GM12878 (cell line): Measurements from ENCODE around the gene ZMYND19. TPM values are rescaled to one million over a fixed set of nuclear protein-coding genes. Genes with fewer than 3 reads are reported as not detected.

Source experiments
- ATF7 ChIP-seq: fragments of 450-650 bp; IDR thresholded peaks from 2 replicates; pipeline ENCODE4 v1.6.1; 2016; ENCODE audit warnings: low read depth, mild to moderate bottlenecking
- EZH2 ChIP-seq: IDR thresholded peaks from 2 replicates; pipeline ENCODE4 v1.6.1; 2012; ENCODE audit warnings: low read depth, mild to moderate bottlenecking, control low read depth, inconsistent platforms, low read length, borderline replicate concordance; ENCODE audit not compliant: control insufficient read depth
- FOS ChIP-seq: IDR thresholded peaks from 3 replicates; pipeline ENCODE4 v1.6.1; 2011; ENCODE audit warnings: borderline replicate concordance; ENCODE audit not compliant: insufficient read length; ENCODE audit errors: extremely low read depth
- FOXK2 ChIP-seq: fragments of 450-650 bp; IDR thresholded peaks from 2 replicates; pipeline ENCODE4 v1.6.1; 2017; ENCODE audit warnings: mild to moderate bottlenecking, moderate library complexity
- FOXM1 ChIP-seq: IDR thresholded peaks from 2 replicates; pipeline ENCODE4 v1.6.1; 2012; ENCODE audit warnings: low read depth, mild to moderate bottlenecking, inconsistent platforms, low read length, moderate library complexity
- HDGF ChIP-seq: fragments of 450-650 bp; IDR thresholded peaks from 2 replicates; pipeline ENCODE4 v1.6.1; 2016; ENCODE audit warnings: antibody characterized with exemption
- IRF5 ChIP-seq: fragments of 450-650 bp; IDR thresholded peaks from 2 replicates; pipeline ENCODE4 v1.6.1; 2017; ENCODE audit warnings: borderline replicate concordance
- JUNB ChIP-seq: IDR thresholded peaks from 2 replicates; pipeline ENCODE4 v1.6.1; 2016; ENCODE audit warnings: antibody characterized with exemption, mild to moderate bottlenecking
- MEF2A ChIP-seq: IDR thresholded peaks from 2 replicates; pipeline ENCODE4 v1.6.1; 2011; ENCODE audit warnings: low read depth, mild to moderate bottlenecking, low read length, moderate library complexity; ENCODE audit not compliant: insufficient read depth
- MTA2 ChIP-seq: fragments of 450-650 bp; IDR thresholded peaks from 2 replicates; pipeline ENCODE4 v1.6.1; 2016; ENCODE audit warnings: low read depth, mild to moderate bottlenecking, moderate library complexity
- RCOR1 ChIP-seq: conservative IDR thresholded peaks from 2 replicates; pipeline ENCODE4 v1.6.1; 2012; ENCODE audit warnings: low read depth, low read length, improper control_type of control experiment
- ZNF207 ChIP-seq: fragments of 450-650 bp; IDR thresholded peaks from 2 replicates; pipeline ENCODE4 v1.6.1; 2014; ENCODE audit warnings: antibody characterized with exemption, mild to moderate bottlenecking, borderline replicate concordance
- ZNF274 ChIP-seq: IDR thresholded peaks from one replicate; pipeline ENCODE4 v1.8.0; 2011; ENCODE audit not compliant: insufficient read length, insufficient read depth
- polyA plus RNA-seq, 11 experiments: library from polyadenylated mRNA; depleted of rRNA in 4 of 11; unstranded in 6 of 11; stranded (reverse) in 5 of 11; fragments of >200 nt; fragmentation: Nextera tagmentation in 4 of 11; fragmentation: Illumina TruSeq in 1 of 11; extraction: Ambion mirVana in 4 of 11; extraction: Trizol in 1 of 11; gene quantifications; 1 replicate in 1 of 11; 2 replicates in 10 of 11; pipeline versions ENCODE4 v1.2.1 to v1.2.3, GENCODE V29; 2011 to 2016; ENCODE audit warnings: inconsistent platforms in 2 of 11, missing spikeins in 2 of 11, low read depth in 1 of 11
- total RNA-seq, 4 experiments: library from RNA; depleted of rRNA in 3 of 4; stranded (reverse); fragments of >200 nt in 3 of 4; fragmentation: Illumina TruSeq in 1 of 4; extraction: Trizol in 1 of 4; gene quantifications; 2 replicates each; pipeline versions ENCODE4 v1.2.1 to v1.2.3, GENCODE V29; 2013 to 2021
- TF ChIP-seq, protein P1 (sequence below): fragments of 450-650 bp; IDR thresholded peaks from 2 replicates; pipeline ENCODE4 v1.6.1; 2017; ENCODE audit warnings: antibody characterized with exemption, mild to moderate bottlenecking, moderate library complexity
- TF ChIP-seq, protein P2 (sequence below): fragments of 450-650 bp; IDR thresholded peaks from 2 replicates; pipeline ENCODE4 v1.6.1; 2016; ENCODE audit warnings: mild to moderate bottlenecking, moderate library complexity, borderline replicate concordance

ZMYND19 gene
- total and polyA plus RNA-seq, 10 of the 15 experiments (the other 5 are each of a cell fraction or from before 2014, with no cell fraction given): 0.84 to 54.8 (median 20.1) TPM

DNA sequence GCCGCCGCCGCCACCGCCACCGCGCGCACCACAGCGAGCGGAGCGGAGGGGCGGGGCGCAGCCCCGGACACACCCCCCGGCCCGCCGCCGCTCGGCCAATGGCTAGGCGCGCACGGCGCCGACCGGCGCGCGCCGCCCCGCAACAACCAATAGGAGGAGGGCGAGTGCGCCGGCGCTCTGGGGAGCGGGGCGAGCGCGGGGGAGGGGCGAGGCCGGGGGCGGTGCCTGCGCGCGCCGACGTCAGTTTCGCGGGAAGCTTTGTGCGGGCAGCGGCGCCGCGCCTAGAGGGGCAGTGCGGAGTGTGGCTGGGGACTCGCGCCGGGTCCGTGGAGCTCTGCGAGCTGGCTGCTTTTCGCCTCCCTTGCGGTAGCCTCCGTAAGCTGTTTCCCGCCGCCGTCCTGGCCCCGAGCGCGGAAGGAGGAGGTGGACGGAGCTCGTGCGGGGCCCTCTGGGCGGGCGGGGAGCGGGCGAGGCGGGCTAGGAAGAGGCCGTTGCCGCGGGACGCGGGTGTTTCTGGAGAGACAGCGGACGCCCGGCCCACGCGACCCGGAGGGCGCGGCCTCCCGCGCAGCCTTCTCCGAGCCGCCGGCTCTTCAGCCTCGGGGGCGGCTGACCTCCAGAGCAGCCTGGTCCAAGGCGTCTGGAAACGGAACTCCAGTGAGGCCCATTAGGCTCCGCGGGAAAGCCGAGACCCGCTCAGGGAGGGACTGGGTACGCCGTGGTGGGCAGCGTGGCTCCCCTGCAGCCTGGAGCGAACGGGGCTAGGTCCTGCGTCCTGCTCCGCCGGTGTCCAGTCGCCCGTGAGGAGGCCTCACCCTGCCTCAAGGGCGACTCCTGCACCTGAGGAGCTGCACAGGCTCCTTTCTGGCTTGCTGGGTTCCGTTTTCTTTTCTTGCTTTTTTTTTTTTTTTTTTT, at the start of gene ZMYND19 (continued):
- TF ChIP-seq, protein P1, sequence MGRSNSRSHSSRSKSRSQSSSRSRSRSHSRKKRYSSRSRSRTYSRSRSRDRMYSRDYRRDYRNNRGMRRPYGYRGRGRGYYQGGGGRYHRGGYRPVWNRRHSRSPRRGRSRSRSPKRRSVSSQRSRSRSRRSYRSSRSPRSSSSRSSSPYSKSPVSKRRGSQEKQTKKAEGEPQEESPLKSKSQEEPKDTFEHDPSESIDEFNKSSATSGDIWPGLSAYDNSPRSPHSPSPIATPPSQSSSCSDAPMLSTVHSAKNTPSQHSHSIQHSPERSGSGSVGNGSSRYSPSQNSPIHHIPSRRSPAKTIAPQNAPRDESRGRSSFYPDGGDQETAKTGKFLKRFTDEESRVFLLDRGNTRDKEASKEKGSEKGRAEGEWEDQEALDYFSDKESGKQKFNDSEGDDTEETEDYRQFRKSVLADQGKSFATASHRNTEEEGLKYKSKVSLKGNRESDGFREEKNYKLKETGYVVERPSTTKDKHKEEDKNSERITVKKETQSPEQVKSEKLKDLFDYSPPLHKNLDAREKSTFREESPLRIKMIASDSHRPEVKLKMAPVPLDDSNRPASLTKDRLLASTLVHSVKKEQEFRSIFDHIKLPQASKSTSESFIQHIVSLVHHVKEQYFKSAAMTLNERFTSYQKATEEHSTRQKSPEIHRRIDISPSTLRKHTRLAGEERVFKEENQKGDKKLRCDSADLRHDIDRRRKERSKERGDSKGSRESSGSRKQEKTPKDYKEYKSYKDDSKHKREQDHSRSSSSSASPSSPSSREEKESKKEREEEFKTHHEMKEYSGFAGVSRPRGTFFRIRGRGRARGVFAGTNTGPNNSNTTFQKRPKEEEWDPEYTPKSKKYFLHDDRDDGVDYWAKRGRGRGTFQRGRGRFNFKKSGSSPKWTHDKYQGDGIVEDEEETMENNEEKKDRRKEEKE: no peak
- TF ChIP-seq EZH2 (no peak), MEF2A (no peak), FOXK2 (no peak), MTA2 (no peak), ATF7 (no peak), ZNF207 (no peak), FOS (no peak), ZNF274 (no peak), RCOR1 (no peak), FOXM1 (no peak), IRF5 (no peak), JUNB (no peak), HDGF (no peak)
- TF ChIP-seq, protein P2, sequence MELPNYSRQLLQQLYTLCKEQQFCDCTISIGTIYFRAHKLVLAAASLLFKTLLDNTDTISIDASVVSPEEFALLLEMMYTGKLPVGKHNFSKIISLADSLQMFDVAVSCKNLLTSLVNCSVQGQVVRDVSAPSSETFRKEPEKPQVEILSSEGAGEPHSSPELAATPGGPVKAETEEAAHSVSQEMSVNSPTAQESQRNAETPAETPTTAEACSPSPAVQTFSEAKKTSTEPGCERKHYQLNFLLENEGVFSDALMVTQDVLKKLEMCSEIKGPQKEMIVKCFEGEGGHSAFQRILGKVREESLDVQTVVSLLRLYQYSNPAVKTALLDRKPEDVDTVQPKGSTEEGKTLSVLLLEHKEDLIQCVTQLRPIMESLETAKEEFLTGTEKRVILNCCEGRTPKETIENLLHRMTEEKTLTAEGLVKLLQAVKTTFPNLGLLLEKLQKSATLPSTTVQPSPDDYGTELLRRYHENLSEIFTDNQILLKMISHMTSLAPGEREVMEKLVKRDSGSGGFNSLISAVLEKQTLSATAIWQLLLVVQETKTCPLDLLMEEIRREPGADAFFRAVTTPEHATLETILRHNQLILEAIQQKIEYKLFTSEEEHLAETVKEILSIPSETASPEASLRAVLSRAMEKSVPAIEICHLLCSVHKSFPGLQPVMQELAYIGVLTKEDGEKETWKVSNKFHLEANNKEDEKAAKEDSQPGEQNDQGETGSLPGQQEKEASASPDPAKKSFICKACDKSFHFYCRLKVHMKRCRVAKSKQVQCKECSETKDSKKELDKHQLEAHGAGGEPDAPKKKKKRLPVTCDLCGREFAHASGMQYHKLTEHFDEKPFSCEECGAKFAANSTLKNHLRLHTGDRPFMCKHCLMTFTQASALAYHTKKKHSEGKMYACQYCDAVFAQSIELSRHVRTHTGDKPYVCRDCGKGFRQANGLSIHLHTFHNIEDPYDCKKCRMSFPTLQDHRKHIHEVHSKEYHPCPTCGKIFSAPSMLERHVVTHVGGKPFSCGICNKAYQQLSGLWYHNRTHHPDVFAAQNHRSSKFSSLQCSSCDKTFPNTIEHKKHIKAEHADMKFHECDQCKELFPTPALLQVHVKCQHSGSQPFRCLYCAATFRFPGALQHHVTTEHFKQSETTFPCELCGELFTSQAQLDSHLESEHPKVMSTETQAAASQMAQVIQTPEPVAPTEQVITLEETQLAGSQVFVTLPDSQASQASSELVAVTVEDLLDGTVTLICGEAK: no peak
